ENCODE data around the gene NR1I3.
"Not testable (repeated sequence)": the region's sequence is repeated elsewhere in the genome, so short reads cannot be mapped to it uniquely, and the experiment has no call there.

The NR1I3 gene

DNA sequence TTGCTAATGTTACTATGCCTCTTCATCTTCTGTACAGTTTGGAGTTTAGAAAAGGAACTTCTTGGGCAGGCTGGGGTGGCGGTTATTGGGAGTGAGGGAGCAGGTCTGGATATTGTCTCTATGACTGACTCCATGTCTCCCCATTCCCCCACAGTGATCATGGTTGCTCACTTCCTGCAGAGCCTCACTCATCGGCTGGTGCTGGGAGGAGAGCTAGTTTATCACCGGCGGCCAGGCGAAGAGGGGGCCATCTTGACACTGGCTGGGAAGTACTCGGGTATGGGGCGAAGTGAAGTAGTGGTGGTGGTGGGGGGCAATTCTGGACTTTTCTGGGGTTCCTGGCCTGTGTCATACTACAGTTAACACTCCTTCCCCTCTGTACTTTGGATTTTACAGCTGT lies 10.0 kb downstream of the NR1I3 start:
- TF ChIP-seq, protein P1, sequence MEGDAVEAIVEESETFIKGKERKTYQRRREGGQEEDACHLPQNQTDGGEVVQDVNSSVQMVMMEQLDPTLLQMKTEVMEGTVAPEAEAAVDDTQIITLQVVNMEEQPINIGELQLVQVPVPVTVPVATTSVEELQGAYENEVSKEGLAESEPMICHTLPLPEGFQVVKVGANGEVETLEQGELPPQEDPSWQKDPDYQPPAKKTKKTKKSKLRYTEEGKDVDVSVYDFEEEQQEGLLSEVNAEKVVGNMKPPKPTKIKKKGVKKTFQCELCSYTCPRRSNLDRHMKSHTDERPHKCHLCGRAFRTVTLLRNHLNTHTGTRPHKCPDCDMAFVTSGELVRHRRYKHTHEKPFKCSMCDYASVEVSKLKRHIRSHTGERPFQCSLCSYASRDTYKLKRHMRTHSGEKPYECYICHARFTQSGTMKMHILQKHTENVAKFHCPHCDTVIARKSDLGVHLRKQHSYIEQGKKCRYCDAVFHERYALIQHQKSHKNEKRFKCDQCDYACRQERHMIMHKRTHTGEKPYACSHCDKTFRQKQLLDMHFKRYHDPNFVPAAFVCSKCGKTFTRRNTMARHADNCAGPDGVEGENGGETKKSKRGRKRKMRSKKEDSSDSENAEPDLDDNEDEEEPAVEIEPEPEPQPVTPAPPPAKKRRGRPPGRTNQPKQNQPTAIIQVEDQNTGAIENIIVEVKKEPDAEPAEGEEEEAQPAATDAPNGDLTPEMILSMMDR (conservative IDR thresholded peaks at IDR 0.05; ENCODE audit: low read length), result no peak
- DNase-seq (ENCODE audit: low read depth), result no peak
- no peak overlapping the region for H3K4me3 ChIP-seq (ENCODE audit: low read length)

DNA sequence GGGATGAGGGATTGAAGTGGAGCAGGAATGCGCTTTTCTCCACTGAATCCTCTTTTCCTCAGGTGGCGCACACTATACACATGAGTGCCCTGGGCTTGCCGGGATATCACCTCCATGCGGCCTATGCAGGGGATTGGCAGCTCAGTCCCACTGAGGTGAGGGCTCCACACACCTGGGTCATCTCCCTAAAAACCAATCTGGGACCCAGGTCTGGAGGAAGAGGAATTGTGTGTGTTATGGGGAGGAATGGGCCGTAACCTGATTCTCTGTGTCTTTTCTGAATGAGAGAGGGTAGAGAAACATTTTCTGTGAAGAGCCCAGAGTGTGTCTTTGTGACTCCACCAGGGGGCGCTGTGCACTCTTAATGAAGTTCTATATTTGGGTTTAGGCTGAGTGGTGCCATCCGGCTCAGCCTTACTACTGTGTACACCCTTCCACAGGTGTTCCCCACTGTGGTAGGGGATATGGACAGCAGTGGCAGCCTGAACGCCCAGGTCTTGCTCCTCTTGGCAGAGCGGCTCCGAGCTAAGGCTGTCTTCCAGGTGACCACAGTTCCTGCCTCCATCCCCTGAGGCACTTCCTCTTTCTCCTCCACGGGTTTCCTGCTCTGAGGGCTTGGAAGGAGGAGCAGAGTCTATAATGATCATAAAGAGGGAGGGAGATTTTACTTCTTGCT lies 10.7 kb downstream of the NR1I3 start:
- H3K4me3 ChIP-seq (ENCODE audit: low read length), result peak overlapping the region; percentile 93
- TF ChIP-seq, protein P1 (conservative IDR thresholded peaks at IDR 0.05; ENCODE audit: low read length), result peak; percentile 81

DNA sequence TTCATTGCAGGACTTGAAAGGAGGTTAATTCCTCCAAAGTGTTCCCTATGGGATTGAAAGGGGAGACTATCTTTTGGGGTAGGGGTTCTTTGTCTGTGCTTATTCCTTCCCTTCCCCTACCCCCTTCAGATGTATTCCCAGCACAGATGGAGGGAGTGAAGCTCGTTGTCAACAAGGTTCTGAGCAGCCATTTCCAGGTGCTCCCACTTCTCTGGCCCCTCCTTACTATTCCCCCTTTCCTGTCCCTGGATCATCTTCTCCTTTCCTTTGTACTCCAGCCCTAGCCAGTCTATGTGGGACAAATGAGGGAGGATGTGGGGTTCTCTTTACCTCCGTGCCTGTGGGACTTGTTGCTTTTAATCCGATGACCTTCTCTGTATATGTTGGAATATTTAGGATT lies 11.2 kb downstream of the NR1I3 start:
- H3K4me3 ChIP-seq (ENCODE audit: low read length), result peak overlapping the region; percentile 93
- TF ChIP-seq, protein P1 (conservative IDR thresholded peaks at IDR 0.05; ENCODE audit: low read length), result no peak
- DNase-seq (ENCODE audit: low read depth), result no peak

More for the DNA sequence above, 10.7 kb downstream of the NR1I3 start:
- peak; percentile 70 for DNase-seq (ENCODE audit: low read depth)

DNA sequence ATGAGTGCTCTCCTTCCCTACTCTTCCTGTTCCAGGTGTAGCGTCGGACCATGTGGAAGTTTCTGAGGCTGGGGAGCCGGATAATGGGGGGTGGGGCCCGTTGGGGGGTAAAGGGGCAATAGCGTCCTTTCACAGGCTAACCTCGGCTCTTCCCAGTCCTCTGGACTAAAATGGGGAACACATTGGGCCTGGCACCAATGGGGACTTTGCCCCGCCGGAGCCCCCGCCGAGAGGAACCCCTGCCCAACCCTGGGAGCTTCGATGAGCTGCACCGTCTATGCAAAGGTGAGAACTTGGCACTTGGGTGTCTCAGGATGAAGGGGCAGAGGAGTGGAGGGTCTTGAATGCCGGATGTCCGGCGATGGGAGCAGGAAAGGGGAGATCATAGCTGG lies 11.7 kb downstream of the NR1I3 start:
- DNase-seq (ENCODE audit: low read depth), result no peak
- TF ChIP-seq, protein P1 (conservative IDR thresholded peaks at IDR 0.05; ENCODE audit: low read length), result no peak

DNA sequence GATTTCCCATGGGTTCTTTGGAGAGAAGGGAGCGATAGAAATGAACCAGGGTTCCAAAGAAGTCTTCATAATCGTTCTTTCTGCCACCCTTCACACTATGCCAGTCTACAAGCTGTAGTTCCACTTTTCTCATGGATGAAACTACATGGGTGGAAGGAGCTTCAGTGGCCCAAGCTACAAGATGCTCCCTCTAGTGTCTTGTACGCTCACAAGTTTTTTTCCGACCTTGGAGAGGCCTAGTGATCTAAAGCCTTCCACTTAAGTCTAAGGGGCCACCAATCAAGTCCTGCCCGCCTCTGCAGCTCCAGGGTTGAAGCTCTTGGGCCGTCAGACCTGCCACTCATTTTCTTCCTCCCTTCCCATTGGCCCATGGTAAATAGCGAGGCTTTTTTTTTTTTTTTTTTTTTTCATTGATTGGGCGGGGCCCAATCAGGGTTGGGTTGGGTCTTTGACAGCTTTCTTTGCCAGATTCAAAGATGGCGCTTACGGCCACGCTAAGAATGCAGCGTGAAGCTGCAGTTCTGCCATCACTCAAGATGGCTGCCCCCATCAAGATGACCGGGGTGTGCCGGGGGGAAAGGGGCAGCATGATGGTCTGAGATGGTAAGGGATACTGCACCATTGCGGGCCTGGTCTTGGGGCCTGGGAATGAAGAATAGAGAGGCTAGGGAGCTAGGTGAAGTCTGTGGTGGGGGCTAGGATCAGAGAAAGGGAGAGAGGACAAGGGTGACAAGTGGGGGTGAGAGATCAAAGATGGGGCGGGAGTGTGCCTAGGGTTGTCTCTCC lies 12.3 kb downstream of the NR1I3 start, which contains the start of gene TOMM40L:
Gene TOMM40L, plus strand, starts transcription at position 527 of the 786 bp plus-strand sequence. CDS start 430 bp downstream, outside the sequence.
- peak within 1 kb of the TSS; percentile 93 for H3K4me3 ChIP-seq (ENCODE audit: low read length)

More for the DNA sequence above, 11.7 kb downstream of the NR1I3 start:
- peak overlapping the region; percentile 93 for H3K4me3 ChIP-seq (ENCODE audit: low read length)

DNA sequence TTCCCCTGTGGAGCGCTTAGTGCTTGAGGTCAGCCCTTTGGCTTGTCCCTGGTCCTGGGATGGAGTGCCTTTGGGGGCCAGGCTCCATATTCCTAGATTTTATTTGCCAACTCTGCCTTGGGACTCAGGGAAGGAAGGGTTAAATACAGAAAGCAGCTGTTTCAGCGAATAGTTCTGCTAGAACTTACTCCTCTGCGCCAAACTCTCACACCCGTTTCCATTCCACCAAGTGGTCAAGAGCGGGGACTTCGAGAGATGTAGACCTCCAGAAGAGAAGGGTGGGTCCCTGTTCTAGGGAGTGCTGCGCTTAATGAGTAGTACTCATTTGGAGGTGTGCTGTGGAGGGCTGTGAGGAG lies 12.8 kb downstream of the NR1I3 start:
- H3K4me3 ChIP-seq (ENCODE audit: low read length), result no peak overlapping the region
- DNase-seq (ENCODE audit: low read depth), result no peak
- TF ChIP-seq, protein P1 (conservative IDR thresholded peaks at IDR 0.05; ENCODE audit: low read length), result no peak

More for the DNA sequence above, 12.3 kb downstream of the NR1I3 start, which contains the start of gene TOMM40L:
- DNase-seq (ENCODE audit: low read depth), result peak; percentile 100
- TF ChIP-seq, protein P1 (conservative IDR thresholded peaks at IDR 0.05; ENCODE audit: low read length), result peak; percentile 81

DNA sequence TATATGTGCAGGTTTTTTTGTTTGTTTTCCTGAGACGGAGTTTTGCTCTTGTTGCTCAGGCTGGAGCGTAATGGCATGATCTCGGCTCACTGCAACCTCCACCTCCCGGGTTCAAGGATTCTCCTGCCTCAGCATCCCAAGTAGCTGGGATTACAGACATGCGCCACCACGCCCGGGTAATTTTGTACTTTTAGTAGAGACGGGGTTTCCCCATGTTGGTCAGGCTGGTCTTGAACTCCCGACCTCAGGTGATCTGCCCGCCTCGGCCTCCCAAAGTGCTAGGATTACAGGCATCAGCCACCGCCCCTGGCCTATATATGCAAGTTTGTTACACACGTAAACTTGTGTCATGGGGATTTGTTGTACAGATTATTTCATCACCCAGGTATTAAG lies 13.3 kb downstream of the NR1I3 start:
- not testable (repeated sequence) for DNase-seq (ENCODE audit: low read depth); H3K4me3 ChIP-seq (ENCODE audit: low read length)

Measured in AG10803 (cell line).